NCI-H1694 treated with DMSO at 0.1 percent for 48 hours (cell line): Measurements from ENCODE around the gene PPA1.
"Not testable (repeated sequence)": the region's sequence is repeated elsewhere in the genome, so short reads cannot be mapped to it uniquely, and the experiment has no call there.

Experiments
- DNase-seq: peaks from one replicate; lab custom pipeline; 2025; lab: John Stamatoyannopoulos, UW

PPA1 gene

GRCh38 chr10:70254778-70255328 lies 21.6 kb upstream of the PPA1 start:
- no peak for DNase-seq

GRCh38 chr10:70253878-70254765 lies 20.9 kb upstream of the PPA1 start:
- DNase-seq = no peak

- DNase-seq = no peak
These were observed 17.9 kb upstream of the PPA1 start for GRCh38 chr10:70250961-70251680.

GRCh38 chr10:70247360-70247759 lies 14.1 kb upstream of the PPA1 start:
- no peak for DNase-seq

GRCh38 chr10:70241081-70241480 lies 7.9 kb upstream of the PPA1 start:
- DNase-seq = no peak

- not testable (repeated sequence) for DNase-seq
These were observed 6.8 kb upstream of the PPA1 start for GRCh38 chr10:70239986-70240385.

GRCh38 chr10:70239077-70239976 lies 6.1 kb upstream of the PPA1 start:
- DNase-seq = not testable (repeated sequence)

- DNase-seq = not testable (repeated sequence)
These were observed 4.8 kb upstream of the PPA1 start for GRCh38 chr10:70237958-70238536.

- DNase-seq = no peak
These were observed 1.6 kb upstream of the PPA1 start for GRCh38 chr10:70234668-70235447.

- DNase-seq = no peak
These were observed 691 bp upstream of the PPA1 start for GRCh38 chr10:70233939-70234300.

GRCh38 chr10:70232859-70233108 lies 445 bp downstream of the PPA1 start:
- no peak for DNase-seq

GRCh38 chr10:70232155-70232858 lies 922 bp downstream of the PPA1 start:
- DNase-seq = no peak

- no peak for DNase-seq
These were observed 4.7 kb downstream of the PPA1 start for GRCh38 chr10:70228491-70228890.

GRCh38 chr10:70227548-70228320 lies 5.5 kb downstream of the PPA1 start:
- DNase-seq = no peak

- DNase-seq = no peak
These were observed 9.5 kb downstream of the PPA1 start for GRCh38 chr10:70223728-70224127.

GRCh38 chr10:70222811-70223447 lies 10.3 kb downstream of the PPA1 start:
- DNase-seq = not testable (repeated sequence)

GRCh38 chr10:70222340-70222794 lies 10.9 kb downstream of the PPA1 start:
- no peak for DNase-seq

GRCh38 chr10:70221030-70221429 lies 12.2 kb downstream of the PPA1 start:
- no peak for DNase-seq

- no peak for DNase-seq
These were observed 20.4 kb downstream of the PPA1 start for GRCh38 chr10:70212879-70213278.
